SHP77 treated with DMSO at 0.1 percent for 48 hours (cell line): Measurements from ENCODE around the gene EFNA1.

ENCODE experiments used
- DNase-seq: peaks from one replicate; lab custom pipeline; 2025; lab: John Stamatoyannopoulos, UW

The EFNA1 gene, protein sequence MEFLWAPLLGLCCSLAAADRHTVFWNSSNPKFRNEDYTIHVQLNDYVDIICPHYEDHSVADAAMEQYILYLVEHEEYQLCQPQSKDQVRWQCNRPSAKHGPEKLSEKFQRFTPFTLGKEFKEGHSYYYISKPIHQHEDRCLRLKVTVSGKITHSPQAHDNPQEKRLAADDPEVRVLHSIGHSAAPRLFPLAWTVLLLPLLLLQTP

GRCh38 chr1:155127105-155127966 lies at the start of gene EFNA1:
TSS of gene EFNA1 (plus strand) at chr1:155127876. CDS start at chr1:155127978, 102 bp downstream.
- peak; percentile 47 for DNase-seq

GRCh38 chr1:155078469-155079209 lies 49.0 kb upstream of the EFNA1 start, which contains the start of gene EFNA3:
TSS of gene EFNA3 (plus strand) at chr1:155078837. CDS start at chr1:155078942, 105 bp downstream.
- DNase-seq = peak; percentile 35

DNA sequence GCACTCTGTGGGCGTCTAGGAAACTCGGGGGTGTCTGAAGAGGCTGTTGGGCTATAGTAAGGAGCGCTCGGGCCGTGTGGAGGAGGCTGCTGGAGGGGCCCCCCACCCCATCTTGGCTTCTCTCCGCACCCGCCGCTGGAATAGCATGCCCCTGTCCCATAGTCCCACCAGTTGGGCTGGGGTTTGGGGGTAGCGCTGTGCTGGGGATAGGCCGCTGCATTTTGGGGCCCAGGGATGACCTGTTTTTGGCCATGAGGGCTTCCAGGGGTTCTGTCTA lies 48.5 kb upstream of the EFNA1 start:
- no peak for DNase-seq

DNA sequence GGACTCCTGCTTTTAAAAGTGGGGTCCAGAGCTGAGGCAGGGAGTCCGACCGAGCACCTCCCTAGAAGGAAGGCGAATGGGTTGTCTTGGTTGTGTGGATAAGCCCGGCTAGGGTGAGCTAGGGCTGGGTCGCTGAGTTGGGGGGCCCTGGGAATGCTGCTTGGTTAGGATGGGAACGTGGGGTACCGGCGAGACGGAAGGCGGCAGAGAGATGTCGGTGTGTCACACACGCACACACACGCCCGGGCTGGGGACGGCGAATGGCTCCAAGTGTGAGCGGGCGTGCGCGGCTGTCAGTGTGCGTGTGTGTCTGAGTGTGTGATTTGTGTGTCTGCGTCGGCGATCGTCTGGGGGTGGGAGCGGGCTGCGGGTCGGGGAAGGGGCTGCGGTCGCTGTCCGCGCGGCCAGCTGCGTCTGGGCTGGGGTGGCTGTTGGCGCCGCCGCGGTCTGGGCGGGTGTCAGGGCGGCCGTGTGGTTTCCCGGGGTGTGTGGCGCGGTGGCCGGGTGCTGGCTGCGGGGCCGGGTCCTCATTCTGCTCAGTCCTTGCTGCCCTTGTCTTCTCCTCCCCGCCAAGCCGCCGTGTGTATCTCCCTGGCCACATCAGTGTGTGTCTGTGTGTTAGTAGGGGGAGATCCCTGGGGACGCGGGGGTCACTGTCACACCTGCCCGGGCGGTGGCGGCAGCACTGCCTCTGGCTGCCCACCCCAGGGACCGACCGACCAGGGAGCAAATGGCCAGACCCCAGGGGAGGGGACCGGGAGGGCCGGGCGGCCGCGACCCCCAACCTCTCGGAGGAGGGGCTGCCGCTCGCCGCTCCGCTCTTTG lies 48.0 kb upstream of the EFNA1 start:
- no peak for DNase-seq

- DNase-seq = peak; percentile 40
These were observed 47.1 kb upstream of the EFNA1 start for GRCh38 chr1:155080312-155081228.

- no peak for DNase-seq
These were observed 46.0 kb upstream of the EFNA1 start for GRCh38 chr1:155081472-155082300.

GRCh38 chr1:155082301-155083051 lies 45.2 kb upstream of the EFNA1 start:
- no peak for DNase-seq

DNA sequence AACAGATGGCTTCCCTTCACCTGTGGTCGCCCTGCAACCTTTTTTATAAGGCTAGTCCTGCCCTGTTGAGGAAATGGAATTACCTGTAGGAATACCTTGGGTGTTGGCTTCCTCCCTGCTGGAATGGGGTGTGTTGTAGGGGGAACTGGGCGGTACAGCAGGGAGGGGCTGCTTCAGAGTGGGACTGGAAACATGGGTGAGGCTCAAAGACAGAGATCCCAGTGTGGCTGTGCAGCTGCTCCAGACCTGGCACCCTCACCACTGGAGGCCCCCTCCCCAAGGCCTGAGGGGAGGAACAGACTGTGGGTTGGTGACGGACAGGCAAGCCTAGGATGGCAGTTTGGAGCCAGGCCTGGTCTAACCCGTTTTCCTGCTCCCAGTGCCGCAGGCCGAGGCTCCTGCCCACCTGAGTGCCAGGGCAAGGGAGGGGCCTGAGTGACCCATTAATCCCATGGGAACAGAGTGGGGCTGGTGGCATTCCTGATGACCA lies 44.6 kb upstream of the EFNA1 start:
- DNase-seq = no peak

DNA sequence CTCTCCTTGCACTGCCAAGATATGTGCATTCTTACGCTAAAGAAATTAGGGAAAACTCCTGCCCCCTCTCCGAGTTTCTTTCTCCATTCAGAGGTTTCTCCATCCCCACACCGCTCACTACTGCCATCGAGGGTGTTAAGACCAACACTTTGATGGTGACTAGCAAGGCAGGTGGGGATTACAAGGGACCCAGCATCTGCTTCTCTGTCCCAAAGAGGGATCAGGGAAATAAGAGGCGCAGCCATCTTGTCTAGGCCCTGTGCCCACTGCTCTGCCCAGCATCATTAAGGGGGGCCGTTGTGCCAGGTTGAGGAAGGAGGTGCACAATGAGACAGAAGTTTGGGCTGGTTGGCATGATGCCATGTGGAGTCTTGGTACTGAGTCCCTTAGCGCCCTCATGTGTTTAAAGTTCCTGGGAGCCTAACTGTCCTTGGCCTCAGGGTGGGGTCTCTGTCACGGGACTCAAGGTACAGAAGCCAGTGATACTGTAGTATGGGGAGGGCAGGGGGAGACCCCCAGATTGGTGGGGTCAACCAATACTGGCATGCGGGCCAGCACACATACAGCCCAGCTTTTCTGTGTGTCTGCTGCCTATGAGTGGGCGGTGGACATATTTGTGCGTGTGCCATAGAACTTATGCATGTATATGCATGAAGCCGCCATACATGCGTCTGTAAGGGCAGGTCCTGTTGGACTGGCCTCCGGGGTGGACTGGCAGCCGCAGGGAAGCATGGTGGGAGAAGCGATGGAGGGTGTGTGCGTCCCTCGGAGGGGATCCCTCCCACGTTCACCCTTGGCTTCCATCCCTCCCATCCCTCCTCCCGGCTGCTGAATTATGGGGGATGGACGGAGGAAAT lies 43.6 kb upstream of the EFNA1 start:
- DNase-seq = no peak

GRCh38 chr1:155084722-155085503 lies 42.8 kb upstream of the EFNA1 start:
- peak; percentile 98 for DNase-seq

DNA sequence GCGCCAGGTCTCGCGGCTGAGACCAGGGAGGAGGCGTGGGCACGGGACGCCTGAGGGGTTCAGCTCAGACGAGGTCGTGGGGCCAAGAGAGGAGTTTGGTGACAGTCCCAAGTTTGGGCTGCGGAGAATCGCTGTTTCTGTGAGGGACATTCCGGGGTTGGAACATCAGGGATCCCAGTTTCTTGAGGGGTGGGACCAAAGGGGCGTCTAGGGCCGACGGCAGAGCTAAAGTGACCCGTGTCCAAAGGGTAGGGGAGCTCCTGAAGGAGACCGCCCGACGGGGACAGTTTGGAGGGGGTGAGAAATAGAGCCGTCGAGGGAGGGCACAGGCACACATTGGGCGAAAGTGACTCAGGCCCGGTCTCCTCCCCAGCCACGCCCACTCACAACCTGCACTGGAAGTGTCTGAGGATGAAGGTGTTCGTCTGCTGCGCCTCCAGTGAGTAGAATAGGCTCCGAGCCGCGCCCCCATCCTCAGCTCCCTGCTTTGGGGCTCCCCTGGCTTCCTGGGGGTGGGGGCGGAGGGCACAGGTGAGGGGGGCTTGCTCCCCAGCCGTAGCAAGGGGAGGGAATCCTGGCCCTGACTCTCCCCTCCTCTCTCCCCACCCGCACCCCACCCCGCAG lies 42.1 kb upstream of the EFNA1 start:
- no peak for DNase-seq

DNA sequence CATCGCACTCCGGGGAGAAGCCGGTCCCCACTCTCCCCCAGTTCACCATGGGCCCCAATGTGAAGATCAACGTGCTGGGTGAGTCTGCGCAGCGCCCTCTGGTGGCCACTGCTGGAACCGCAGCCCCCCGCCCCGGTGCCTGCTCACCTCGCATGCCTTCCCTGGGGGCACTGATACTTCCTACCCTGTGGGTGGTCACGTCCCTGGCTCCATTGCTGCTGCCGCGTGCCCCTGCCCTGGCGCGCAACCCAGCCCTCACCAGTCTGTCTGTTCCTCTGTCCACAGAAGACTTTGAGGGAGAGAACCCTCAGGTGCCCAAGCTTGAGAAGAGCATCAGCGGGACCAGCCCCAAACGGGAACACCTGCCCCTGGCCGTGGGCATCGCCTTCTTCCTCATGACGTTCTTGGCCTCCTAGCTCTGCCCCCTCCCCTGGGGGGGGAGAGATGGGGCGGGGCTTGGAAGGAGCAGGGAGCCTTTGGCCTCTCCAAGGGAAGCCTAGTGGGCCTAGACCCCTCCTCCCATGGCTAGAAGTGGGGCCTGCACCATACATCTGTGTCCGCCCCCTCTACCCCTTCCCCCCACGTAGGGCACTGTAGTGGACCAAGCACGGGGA lies 41.4 kb upstream of the EFNA1 start:
- no peak for DNase-seq

- DNase-seq = no peak
These were observed 40.7 kb upstream of the EFNA1 start for GRCh38 chr1:155086856-155087535.

- peak; percentile 81 for DNase-seq
These were observed 36.3 kb upstream of the EFNA1 start for GRCh38 chr1:155091071-155092051.

- DNase-seq = no peak
These were observed 35.5 kb upstream of the EFNA1 start for GRCh38 chr1:155092131-155092530.
